HG03575 (cell line): Measurements from ENCODE around the gene DPF3.
"Not testable (repeated sequence)": the region's sequence is repeated elsewhere in the genome, so short reads cannot be mapped to it uniquely, and the experiment has no call there.

Source experiments
- ATAC-seq: cut with Tn5 transposase; IDR thresholded peaks from one replicate; pipeline ENCODE4 v1.9.1; 2021; ENCODE audit not compliant: unreplicated experiment, insufficient number of reproducible peaks, low FRiP score; ENCODE audit errors: extremely low read depth

The DPF3 gene

DNA sequence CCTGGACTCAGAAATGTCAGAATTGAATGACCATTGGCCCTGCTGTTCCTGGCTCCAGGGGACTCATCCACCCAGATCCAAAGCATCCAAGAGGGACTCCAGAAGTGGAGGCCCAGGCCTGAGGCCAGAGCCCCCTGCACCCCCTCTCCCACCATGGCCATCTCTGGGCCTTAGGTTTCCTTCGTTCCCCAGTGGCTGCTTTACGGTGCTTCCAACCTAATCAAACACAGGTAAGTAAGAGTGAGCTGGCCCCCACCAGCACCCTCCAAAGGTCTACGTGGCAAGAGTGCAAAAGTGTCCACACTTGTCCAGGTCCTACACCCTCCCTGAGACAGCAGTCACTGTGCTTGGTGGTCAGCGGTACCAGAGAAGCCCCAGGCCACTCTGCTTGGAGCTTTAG, 139.0 kb downstream of the DPF3 start:
- ATAC-seq: no peak

DNA sequence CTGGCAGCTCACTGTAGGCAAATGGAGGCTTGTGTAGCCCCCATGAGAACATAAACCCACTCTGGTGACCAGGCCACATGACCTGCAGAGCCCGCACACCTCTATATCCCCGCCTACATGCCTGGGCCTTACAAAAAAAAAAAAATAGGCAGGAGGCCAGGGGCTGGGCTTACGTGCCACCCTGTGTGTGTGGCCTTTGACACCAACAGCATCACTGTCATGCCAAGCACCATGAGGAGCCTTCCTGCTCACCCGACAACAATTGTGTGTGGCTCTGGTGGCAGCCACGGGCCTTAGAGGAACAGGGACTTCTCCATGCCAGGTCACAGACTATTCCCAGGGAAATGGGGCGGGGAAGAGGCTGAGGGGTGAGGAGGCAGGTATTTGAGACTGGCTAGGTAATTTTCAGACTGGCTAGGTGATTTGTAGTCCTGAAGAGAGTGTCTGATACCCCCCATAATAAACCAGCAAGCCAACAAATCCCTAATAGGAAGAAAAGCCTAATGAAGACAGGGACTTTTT, 140.0 kb downstream of the DPF3 start:
- no peak for ATAC-seq

DNA sequence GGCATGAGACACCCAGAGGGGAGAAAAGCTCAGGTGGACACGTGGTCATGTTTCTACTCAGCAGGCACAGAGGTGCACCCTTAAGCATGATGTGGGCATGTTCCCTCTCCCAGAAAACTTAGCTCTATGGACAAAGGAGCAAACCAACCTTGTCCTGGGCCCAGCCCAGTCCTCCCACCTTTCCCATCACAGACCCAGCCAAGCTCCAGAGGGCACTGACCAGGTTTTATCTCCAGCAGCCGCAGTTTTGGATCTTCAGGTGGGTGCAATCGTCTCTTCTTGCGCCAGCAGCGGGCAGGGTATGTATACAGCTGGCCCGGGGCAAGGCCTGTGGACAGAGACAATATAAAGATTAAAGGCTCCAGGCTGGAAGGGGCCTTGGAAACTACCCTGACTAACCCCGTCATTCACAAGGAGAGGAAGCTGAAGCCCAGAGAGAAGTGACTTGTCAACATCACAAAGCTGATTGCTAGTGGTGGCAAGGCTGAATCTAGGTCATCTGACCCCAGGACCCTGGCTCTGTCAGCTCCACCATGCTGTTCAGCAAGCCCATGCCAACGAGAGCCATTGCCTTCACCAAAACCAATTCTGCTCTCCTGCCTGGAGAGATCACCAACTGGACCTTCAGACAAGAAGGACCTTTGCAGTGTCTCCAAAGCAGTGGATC, 140.7 kb downstream of the DPF3 start:
- ATAC-seq: no peak

DNA sequence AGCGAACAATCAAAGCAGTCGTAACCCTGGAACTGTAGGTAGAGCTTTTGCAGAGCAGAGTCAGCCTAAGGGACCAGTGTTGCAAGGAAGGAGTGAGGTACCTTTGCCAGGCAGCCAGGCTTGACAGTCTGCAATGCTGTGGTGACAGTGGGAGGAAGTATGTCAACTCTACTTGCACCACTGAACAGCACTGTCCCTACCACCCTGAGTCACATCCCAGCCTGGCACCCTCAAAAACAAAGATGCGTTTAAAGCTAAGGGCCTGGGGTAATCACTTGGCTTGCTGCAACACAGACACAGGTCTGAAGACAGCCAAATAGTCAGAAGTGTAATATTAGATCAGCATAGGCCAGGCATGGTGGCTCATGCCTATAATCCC, 141.9 kb downstream of the DPF3 start:
- ATAC-seq: no peak

DNA sequence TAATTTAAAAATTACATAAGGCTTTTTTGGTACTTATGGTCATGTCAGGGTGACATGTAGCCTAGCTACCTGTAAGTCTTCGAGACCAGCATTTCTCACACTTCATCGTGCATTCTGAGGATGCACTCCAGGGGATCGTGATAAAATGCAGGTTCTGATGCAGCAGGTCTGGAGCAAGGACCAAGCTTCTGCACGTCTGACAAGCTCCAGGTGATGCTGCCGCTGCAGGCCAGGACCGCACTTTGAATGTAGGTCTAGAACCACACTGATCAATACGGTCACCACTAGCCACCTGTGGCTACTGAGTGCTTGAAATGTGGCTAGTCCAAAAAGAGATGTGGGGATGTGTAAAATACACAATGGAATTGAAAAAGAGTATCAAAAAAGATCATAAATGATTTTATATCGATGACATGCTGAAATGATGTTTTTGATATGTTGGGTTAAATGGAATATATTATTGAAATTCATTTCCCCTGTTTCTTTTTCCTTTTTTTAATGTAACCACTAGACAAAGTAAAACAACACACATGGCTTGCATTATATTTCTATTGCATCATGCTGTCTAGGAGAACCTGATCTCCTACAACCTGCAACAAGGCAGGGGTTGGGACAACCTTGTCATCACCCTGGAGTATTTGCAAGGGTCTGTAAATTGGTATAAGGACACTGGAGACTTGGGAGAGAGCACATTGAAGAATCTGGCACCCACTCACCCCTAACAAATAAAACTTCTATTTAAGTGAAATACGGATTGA, 142.4 kb downstream of the DPF3 start:
- no peak for ATAC-seq

DNA sequence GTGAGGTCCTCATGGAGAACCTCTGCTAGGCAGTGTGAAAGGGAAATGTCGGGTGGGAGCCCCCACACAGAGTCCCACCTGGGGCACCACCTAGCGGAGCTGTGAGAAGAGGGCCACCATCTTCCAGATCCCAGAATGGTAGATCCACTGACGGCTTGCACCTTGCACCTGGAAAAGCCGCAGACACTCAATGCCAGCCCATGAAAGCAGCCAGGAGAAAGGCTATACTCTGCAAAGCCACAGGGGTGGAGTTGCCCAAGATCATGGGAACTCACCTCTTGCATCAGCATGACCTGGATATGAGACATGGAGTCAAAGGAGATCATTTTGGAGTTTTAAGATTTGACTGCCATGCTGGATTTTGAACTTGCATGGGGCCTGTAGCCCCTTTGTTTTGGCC, 145.0 kb downstream of the DPF3 start:
- ATAC-seq: not testable (repeated sequence)

DNA sequence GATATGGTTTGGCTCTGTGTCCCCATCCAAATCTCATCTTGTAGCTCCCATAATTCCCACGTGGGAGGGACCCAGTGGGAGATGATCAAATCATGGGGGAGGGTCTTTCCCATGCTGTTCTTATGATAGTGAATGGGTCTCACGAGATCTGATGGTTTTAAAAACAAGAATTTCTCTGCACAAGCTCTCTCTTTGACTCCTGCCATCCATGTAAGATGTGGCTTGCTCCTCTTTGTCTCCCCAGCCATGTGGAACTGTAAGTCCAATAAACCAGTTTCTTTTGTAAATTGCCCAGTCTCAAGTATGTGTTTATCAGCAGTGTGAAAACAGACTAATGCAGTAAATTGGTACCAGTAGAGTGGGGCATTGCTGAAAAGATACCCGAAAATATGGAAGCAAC, 146.2 kb downstream of the DPF3 start:
- ATAC-seq: no peak

DNA sequence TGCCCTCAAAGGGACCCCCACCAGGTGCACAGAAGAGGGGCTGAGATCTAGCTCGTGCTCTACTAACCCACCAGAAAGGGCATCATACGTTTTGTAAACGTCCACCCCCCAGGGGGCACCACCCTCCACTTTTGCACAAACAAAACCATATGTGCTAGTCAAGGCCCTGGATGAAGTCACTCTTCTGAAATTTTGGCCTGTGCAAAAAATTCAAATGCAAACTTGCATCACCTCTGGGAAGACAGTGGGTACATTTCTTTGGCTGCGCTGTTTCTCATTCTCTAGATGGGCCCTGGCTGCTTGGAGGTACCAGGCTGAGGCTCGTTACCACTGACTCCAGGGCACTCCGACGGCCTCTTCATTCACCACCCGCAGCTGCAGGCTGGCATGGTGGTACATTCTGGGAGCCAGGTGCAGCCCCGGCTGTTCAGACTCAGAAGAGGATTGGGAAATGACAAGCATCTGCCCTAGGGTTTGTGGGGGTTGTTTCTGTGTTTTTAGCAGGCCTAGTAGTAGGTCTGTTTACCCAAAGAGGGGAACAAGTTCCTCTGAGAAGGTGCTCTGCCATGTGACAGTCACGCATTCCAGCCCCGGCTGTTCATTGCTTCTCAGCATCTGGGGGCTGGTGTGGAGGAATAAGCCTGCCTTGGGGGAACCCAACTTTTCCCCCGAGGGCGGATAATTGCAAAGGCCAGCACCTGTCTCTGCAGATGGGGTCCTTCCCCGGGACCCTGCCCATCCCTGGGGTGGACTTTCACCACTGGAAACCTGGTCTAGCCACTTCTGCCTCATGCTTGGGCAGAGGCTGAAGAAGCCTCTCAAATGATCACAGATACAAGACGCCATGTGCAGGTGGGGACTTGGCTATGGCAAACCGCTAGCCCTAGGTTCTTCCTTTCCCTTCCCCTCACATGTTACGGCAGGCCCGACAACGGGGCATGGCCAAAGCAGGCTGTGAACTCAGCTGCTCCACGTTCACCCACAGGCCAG, 147.6 kb downstream of the DPF3 start:
- no peak for ATAC-seq

DNA sequence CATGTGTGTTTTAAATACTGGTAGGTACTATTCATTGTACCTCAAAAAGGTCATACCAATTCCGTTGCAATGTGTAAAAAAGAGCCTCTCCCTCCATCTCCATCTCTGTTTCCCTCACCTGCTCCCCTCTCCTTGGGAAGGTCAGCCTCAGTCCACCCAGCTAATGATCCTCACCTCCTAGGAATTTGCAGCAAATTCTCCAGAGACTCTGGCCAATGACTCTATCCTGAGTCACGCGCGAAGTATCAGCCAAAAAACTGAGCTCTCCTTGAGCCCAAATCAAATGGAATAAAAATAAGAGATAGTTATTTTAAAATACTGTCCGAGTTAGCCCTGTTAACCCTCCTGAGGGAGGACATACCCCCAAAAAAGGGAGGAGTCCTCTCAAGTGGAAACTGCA, 148.4 kb downstream of the DPF3 start:
- ATAC-seq: no peak

DNA sequence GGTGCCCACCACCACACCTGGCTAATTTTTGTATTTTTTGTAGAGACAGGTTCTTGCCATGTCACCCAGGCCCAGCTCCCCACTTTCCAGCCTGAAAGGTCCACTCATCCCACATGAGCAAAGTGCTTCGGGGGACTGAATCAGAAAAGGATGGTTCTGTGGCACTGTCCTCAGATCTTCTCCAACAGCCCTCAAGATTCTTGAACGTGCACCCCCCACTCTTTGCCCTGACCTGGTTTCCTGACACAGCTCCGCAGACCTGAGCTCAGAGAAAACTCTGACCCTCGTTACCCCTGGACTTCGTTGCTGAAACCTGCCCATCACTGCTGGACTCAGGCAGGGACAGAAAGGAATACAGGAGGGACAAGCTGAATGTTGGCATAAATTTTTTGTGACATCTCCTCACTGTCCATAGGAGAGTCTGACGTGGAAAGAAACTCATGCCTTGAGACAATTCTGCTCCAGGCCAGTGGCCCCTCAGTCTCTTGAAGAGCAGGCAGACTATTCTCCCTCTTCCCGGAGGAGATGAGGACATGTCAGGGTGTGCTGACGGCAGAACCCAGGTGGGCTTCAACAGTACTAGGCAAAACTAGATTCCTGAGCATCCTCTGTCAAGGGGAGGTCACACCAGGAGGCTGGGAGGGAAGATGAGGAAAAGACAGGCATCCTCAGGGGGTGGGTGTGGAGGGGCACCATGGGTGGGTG, 149.3 kb downstream of the DPF3 start:
- no peak for ATAC-seq

DNA sequence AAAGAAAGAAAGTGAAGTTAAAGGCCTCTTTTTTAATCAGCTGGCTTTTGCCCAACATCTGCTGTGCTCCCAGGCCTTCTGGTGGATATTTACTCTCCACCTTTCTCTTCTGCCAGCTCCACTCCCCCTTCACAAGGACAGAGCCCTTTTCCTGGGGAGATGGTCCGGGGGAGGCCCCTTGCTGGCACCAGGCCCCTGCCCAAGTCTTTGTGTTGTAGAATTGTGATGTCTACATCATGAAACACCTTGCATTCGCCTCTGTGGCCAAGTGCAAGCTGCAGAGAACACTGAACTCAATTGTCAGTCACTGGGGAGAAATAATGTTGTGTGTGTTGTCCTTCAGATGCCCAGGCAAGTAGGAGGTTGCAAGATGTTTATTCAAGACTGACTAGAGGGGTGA, 150.3 kb downstream of the DPF3 start:
- no peak for ATAC-seq

DNA sequence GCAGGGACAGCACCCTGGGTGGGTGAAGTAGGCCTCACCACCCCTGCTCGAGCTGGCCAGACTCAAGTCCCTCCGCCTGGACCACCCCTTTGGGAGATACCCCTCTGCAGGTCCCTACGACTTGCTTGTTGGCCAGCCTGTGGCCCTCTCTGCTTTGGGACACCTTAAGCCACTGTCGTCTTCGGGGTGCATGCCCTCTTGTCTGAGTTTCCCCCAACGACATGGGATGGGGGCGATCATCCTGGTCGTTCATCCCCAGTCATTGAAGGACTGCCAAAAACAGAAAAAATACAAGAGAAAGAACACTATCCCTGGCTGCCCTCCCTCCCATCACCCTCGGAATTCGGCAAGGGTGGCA, 151.1 kb downstream of the DPF3 start:
- no peak for ATAC-seq

DNA sequence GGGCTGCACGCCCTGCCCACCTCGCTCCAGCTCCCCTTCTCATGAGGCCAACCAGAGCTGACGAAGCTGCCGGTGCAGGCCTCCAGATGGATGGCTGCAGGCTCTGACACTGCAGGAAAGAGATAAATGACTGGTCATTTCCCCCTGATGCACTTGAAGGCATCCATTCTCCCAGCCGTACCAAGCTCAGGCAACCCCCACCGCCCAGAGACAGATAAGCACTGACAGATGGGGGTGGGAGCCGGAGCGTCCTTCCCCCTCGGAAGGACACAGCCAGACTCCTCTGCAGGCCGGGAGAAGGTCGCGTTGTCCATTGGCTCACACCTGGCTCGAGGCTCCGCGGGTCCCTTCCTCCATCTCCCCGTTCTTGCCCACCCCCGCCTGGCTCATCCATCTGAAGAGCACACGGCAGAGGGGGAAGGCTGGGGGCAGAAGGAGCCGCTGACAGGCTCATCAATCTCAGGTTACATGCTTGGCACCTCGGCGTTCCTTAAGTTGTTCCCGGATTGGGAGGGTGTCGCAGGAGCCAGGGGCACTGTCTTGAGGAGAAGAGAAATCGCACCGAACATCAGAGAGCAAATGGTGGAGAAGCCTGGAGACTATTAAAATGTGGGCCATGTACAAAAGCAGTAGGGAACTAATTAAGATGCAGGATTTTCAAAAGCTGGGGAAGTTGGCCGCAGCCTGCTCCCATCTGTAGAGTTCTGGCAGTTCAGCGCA, 151.6 kb downstream of the DPF3 start:
- no peak for ATAC-seq

DNA sequence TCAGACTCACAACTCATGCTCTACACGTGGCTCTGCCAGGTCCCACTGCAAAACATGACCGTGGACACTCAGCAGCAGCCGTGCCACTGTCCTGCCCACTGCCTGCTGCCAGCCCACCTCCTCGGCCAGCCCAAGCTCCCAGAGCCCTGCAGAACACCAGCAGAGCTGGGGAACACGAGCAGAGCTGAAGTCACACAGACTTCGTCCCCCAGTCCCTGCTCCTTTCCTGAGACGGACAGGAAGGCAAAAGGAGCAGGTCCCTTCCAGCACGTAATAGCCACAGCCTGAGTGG, 152.1 kb downstream of the DPF3 start:
- ATAC-seq: no peak

DNA sequence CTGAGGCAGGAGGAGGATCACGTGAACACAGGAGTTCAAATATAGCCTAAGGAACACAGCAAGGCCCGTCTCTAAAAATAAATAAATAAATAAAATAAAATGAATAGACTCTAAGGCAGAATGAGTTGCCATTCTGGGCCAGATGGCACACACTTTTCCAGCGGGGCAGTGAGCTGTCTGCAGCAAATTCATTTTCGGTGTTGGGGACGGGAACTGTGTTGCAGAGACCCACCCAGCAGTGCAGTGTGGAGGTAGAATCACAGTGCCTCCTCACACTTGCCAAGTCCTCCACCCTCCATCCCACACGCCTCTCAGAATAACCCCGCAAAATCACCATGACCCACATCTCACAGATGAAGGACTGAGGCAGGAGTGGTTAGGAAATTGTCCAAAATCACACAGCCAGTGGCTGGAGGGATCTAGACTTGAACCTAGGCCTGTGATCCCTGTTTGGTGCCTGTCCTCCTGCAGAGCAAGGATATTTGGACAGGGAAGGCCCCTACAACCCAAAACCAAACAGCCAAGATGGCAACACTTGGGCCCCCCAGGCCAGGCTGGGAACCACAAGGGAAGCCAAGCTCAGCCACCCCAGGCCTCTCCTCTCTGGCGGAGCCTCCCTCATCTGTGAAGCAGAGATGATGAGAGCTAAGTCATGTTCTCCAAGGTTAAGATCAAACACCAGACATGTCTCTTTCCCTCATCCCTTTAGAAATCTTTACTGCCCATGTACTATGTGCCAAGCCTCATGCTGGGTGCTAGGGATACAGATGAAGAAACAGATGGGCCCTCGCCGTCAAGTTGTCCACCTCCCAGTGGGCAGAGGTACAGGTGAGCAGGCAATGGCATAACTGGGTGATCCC, 152.7 kb downstream of the DPF3 start:
- no peak for ATAC-seq

DNA sequence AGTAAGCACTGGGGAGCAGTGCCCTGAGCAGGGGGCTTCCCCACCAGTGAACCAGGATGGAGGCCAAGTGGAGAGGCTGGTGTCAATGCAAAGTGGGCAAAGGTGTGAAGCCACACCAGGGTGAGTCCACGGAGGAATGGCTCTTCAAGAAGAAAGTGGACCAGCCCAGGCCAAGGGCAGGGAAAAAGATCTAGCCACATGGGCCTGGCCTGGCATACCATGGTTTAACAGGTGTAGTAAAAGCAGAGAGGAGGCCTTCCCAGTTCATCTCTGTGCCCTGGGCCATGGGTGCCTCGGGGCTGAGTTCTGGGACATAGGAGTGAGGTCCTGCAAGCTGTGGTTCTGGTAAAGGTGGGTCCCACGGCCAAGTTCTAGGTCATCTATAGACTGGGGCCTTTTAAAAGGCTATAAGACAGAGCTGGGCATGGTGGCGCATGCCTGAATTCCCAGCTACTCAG, 153.4 kb downstream of the DPF3 start:
- ATAC-seq: no peak

DNA sequence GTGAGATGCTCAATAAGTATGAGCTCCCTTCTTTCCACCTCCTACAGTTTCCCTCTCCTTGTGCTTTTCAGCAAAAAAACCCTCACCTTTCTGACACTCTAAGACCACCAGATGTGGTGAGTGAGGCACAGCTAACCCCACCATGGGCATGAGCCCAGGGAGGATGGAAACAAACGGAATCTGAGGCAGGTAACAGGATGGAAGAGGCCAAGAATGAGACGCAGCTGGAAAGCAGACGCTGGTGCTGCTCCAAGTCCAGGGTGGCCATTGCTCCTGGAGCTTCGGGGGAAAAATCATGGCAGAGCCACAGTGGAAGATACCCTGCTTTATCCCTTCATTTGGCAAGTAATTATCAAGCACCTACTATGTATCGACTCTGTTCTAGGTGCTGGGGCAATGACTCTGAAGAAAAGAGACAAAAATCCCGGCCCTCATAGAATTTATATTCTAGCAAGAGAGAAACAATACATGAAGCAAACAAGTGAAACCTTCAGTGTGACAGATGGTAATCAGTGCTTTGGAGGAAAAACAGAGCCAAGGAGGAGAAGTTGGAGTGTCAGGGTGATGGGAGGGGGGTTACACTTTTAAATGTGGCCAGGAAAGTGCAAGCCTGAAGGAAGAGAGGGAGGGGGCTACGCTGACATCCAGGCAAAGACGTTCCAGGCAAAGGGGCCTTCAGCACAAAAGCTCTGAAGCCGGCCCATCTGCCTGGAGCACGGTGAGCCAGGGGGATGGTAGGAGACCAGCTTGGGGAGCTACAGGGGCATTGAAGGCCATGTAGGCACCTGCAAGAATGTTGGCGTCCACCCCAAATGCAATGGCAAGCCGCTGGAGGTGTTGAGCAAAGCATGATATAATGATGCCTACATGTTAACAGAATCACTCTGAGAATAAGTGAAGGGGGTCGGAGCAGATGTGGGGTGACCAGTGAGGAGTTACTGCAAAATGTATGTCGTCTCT, 154.2 kb downstream of the DPF3 start:
- ATAC-seq: no peak
